PC-3 (cell line): ENCODE measurements around the gene MICALL1. TPM values are rescaled to one million over a fixed set of nuclear protein-coding genes. Genes with fewer than 3 reads are reported as not detected.

Source experiments
- ATAC-seq: fragments of 200-7000 bp; cut with Tn5 transposase; 2 replicates; pipeline ENCODE4 v1.9.1; 2020; ENCODE audit warnings: mild to moderate bottlenecking, moderate library complexity
- BruUV-seq: library from RNA; stranded (reverse); fragments of 400-500 nt; replicated peaks from 2 replicates; lab custom pipeline; 2021; lab: Mats Ljungman, UMichigan
- CTCF ChIA-PET: fragments of 300-600 bp; sonication (Branson Sonifier 250); formaldehyde crosslinking; loops from one replicate; lab custom pipeline; 2022; ENCODE audit warnings: antibody characterized with exemption; lab: Charles Lee
- POLR2A ChIA-PET: fragments of 300-600 bp; sonication (Branson Sonifier 250); formaldehyde crosslinking; loops from one replicate; lab custom pipeline; 2022; ENCODE audit warnings: antibody characterized with exemption; ENCODE audit not compliant: unreplicated experiment; lab: Charles Lee
- DNase-seq: peaks from one replicate; pipeline ENCODE4 v3.0.0-alpha.2; 2015
- H2AFZ ChIP-seq: fragments of 300-600 bp; sonication (generic); 2 replicates; pipeline ENCODE4 v1.6.0; 2016; ENCODE audit warnings: antibody characterized with exemption, low read length
- H3F3A ChIP-seq: fragments of 300-600 bp; sonication (generic); one replicate; pipeline ENCODE4 v1.6.0; 2017; ENCODE audit warnings: antibody characterized with exemption, low read length, control low read depth, mild to moderate bottlenecking; ENCODE audit not compliant: unreplicated experiment
- H3K27ac ChIP-seq: fragments of 300-600 bp; sonication (generic); 2 replicates; pipeline ENCODE4 v1.5.1; 2016; ENCODE audit warnings: mild to moderate bottlenecking, low read length
- H3K27me3 ChIP-seq: fragments of 300-600 bp; sonication (generic); 2 replicates; pipeline ENCODE4 v1.6.1; 2016; ENCODE audit warnings: low read length, mixed read lengths
- H3K36me3 ChIP-seq: fragments of 300-600 bp; sonication (generic); 2 replicates; pipeline ENCODE4 v1.6.1; 2016; ENCODE audit warnings: low read depth, mixed run types, low read length, mixed read lengths
- H3K4me1 ChIP-seq: fragments of 300-600 bp; sonication (generic); 2 replicates; pipeline ENCODE4 v1.5.1; 2016; ENCODE audit warnings: low read length; ENCODE audit not compliant: insufficient read depth
- H3K4me2 ChIP-seq: fragments of 300-600 bp; sonication (generic); 2 replicates; pipeline ENCODE4 v1.6.0; 2016; ENCODE audit warnings: low read length
- H3K4me3 ChIP-seq: fragments of 300-600 bp; sonication (generic); 2 replicates; pipeline ENCODE4 v1.5.1; 2016; ENCODE audit warnings: mild to moderate bottlenecking, low read length, mixed read lengths
- H3K79me2 ChIP-seq: fragments of 300-600 bp; sonication (generic); 2 replicates; pipeline ENCODE4 v1.6.1; 2017; ENCODE audit warnings: low read length, mixed read lengths
- H3K9ac ChIP-seq: fragments of 300-600 bp; sonication (generic); 2 replicates; pipeline ENCODE4 v1.6.0; 2016; ENCODE audit warnings: mild to moderate bottlenecking, low read length
- H3K9me2 ChIP-seq: fragments of 300-600 bp; sonication (generic); replicated peaks from 2 replicates; pipeline ENCODE4 v1.6.1; 2016; ENCODE audit warnings: mixed run types, low read length, mixed read lengths
- H3K9me3 ChIP-seq: fragments of 300-600 bp; sonication (generic); 2 replicates; pipeline ENCODE4 v1.6.1; 2016; ENCODE audit warnings: low read length, mixed read lengths
- H4K20me1 ChIP-seq: fragments of 300-600 bp; sonication (generic); 2 replicates; pipeline ENCODE4 v1.6.1; 2016; ENCODE audit warnings: low read length, mixed read lengths
- CTCF ChIP-seq: fragments of 300-600 bp; sonication (generic); conservative IDR thresholded peaks from 2 replicates; pipeline ENCODE4 v1.5.1; 2017; ENCODE audit warnings: antibody characterized with exemption, low read depth, mild to moderate bottlenecking, low read length
- EZH2 ChIP-seq: fragments of 300-600 bp; sonication (generic); IDR thresholded peaks from one replicate; pipeline ENCODE4 v1.6.1; 2017; ENCODE audit warnings: antibody characterized with exemption, mild to moderate bottlenecking, low read length; ENCODE audit not compliant: unreplicated experiment
- EZH2phosphoT487 ChIP-seq: fragments of 300-600 bp; sonication (generic); IDR thresholded peaks from 2 replicates; pipeline ENCODE4 v1.6.1; 2018; ENCODE audit warnings: mild to moderate bottlenecking, antibody characterized with exemption, low read length, borderline replicate concordance
- intact Hi-C: fragments of 100-400 bp; cut with micrococcal nuclease; formaldehyde crosslinking; loops from 2 replicates; pipeline ENCODE4 v1.9.0; 2023
- total RNA-seq: library from RNA; depleted of rRNA; stranded (reverse); fragments of >200 nt; gene quantifications from 2 replicates; pipeline ENCODE4 v1.2.3, GENCODE V29; 2014

The MICALL1 gene
- total RNA-seq, 1 experiment from 2014 or later = 20.1 TPM

DNA sequence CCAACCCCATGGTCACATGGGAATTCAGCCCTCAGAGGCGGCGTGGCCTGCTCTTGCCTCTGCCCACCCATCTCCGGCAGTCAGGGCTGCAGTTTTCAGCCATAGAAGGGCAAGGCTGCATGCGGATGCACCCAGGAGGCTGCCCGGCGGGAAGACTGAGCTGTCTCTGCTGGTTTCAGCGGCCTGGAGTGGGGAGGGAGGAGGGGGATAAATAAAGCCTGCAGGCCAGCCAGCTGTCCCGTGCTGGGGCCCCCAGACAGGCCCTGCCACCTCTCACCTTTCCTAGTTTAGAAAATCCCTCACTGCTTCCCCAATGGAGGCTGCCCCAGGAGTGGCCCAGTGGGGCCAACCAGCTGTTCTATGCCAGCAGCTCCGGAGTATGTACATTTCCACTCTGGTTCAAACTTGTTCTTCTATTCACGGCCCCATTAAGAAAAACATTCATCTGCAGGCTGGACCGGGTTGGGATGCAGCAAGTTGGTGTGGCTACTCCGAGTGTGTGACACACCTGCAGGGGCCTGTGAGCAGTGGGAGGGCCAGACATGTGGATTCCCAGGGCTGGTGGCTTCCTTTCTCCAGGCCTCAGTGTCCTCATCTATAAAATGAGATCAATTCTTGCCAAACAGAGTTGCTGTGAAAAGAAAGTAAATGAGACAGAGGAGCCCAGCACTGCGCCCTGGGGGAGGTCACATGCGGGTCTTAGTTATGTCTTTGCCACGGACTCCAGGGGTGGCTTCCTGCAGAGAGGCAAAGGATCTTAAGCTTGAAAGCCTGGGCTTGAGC lies 5.0 kb downstream of the MICALL1 start:
- no peak overlapping the region for H3K27ac ChIP-seq
- no peak overlapping the region for H3K4me3 ChIP-seq
- peaks cover 23% of the 10 kb centered on the region for H3K79me2 ChIP-seq
- no peak overlapping the region for H3K4me2 ChIP-seq
- peaks cover 10% of the 10 kb centered on the region; the same call in 1 of the 2 replicates for H3K4me1 ChIP-seq
- no peaks in the 10 kb centered on the region for H3K9me2 ChIP-seq
- no peaks in the 10 kb centered on the region for H3K36me3 ChIP-seq
- H3K27me3 ChIP-seq = no peaks in the 10 kb centered on the region
- no peaks in the 10 kb centered on the region for H3K9me3 ChIP-seq
- ATAC-seq (no peak), DNase-seq (no peak)
- CTCF ChIA-PET = no interaction called here
- no peak for TF ChIP-seq EZH2phosphoT487
- no peak for TF ChIP-seq CTCF
- no peak for TF ChIP-seq EZH2
- POLR2A ChIA-PET = no interaction called here
- no peaks in the 10 kb centered on the region for H4K20me1 ChIP-seq
- BruUV-seq = no TSS peak
- no peak overlapping the region for H3K9ac ChIP-seq
- intact Hi-C loops = no loop called here
- no peak overlapping the region for H2AFZ ChIP-seq
- H3F3A ChIP-seq = no peaks in the 10 kb centered on the region

GRCh38 chr22:37911697-37912096 lies 5.6 kb downstream of the MICALL1 start:
- no peaks in the 10 kb centered on the region for H4K20me1 ChIP-seq
- no peak overlapping the region for H2AFZ ChIP-seq
- H3K4me2 ChIP-seq = no peak overlapping the region
- no TSS peak for BruUV-seq
- H3K27me3 ChIP-seq = no peaks in the 10 kb centered on the region
- H3K9me3 ChIP-seq = no peaks in the 10 kb centered on the region
- no peaks in the 10 kb centered on the region for H3K36me3 ChIP-seq
- intact Hi-C loops = no loop called here
- H3K79me2 ChIP-seq = peaks cover 21% of the 10 kb centered on the region
- ChIA-PET CTCF (no interaction called here), POLR2A (no interaction called here)
- H3K4me3 ChIP-seq = no peak overlapping the region
- DNase-seq (no peak), ATAC-seq (no peak)
- H3F3A ChIP-seq = no peaks in the 10 kb centered on the region
- H3K9ac ChIP-seq = no peak overlapping the region
- no peak overlapping the region for H3K27ac ChIP-seq
- TF ChIP-seq EZH2phosphoT487 (no peak), CTCF (no peak), EZH2 (no peak)
- H3K4me1 ChIP-seq = peaks cover 10% of the 10 kb centered on the region; the same call in 1 of the 2 replicates
- no peaks in the 10 kb centered on the region for H3K9me2 ChIP-seq

DNA sequence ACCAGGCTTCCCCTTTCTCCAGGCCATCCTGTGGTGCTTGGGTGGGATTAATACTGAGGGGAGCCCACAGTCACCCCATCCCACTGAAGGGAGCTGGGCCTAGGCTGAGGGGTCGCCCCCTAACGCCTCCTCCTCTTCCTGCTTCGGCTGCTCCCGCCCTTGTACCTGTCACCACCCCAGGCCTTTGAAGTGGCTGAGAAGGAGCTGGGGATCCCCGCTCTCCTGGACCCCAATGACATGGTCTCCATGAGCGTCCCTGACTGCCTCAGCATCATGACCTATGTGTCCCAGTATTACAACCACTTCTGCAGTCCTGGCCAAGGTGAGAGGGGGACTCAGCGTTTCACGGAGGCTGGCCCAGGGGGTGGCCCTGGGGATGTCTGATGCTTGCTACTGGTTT lies 6.1 kb downstream of the MICALL1 start:
- intact Hi-C loops = no loop called here

More for the DNA sequence above, 6.1 kb downstream of the MICALL1 start:
- H3K27me3 ChIP-seq = no peaks in the 10 kb centered on the region
- no peak for ATAC-seq
- H3K9me3 ChIP-seq = no peaks in the 10 kb centered on the region
- peaks cover 16% of the 10 kb centered on the region for H3K79me2 ChIP-seq
- DNase-seq = no peak
- H4K20me1 ChIP-seq = no peaks in the 10 kb centered on the region
- H3K9ac ChIP-seq = no peak overlapping the region
- no peak overlapping the region for H2AFZ ChIP-seq
- TF ChIP-seq EZH2 (no peak), EZH2phosphoT487 (no peak), CTCF (no peak)
- H3K4me2 ChIP-seq = no peak overlapping the region
- no peaks in the 10 kb centered on the region for H3K36me3 ChIP-seq
- CTCF ChIA-PET = no interaction called here
- BruUV-seq = no TSS peak
- H3K27ac ChIP-seq = no peak overlapping the region
- peaks cover 7% of the 10 kb centered on the region; the same call in 1 of the 2 replicates for H3K4me1 ChIP-seq
- H3K4me3 ChIP-seq = no peak overlapping the region
- H3F3A ChIP-seq = no peaks in the 10 kb centered on the region
- POLR2A ChIA-PET = no interaction called here
- H3K9me2 ChIP-seq = no peaks in the 10 kb centered on the region
